GM12875 (cell line): Measurements from ENCODE around the gene EDAR.

Experiments used
- H3K4me3 ChIP-seq: one replicate; pipeline ENCODE4 v1.5.1; 2011; ENCODE audit warnings: low read depth, low read length, control low read depth
- CTCF ChIP-seq: IDR thresholded peaks from 2 replicates; pipeline ENCODE4 v1.5.1; 2011; ENCODE audit warnings: low read depth, mild to moderate bottlenecking, control low read depth, inconsistent platforms, low read length, moderate library complexity, borderline replicate concordance; ENCODE audit not compliant: insufficient read depth

The EDAR gene

GRCh38 chr2:108946442-108946841 is 42.6 kb downstream of the EDAR start:
- no peak overlapping the region for H3K4me3 ChIP-seq
- TF ChIP-seq CTCF: no peak

GRCh38 chr2:108945969-108946368 is 43.1 kb downstream of the EDAR start:
- TF ChIP-seq CTCF: no peak
- H3K4me3 ChIP-seq: no peak overlapping the region

- no peak for TF ChIP-seq CTCF
- H3K4me3 ChIP-seq: no peak overlapping the region
Measured at GRCh38 chr2:108944601-108945331, 44.3 kb downstream of the EDAR start.

GRCh38 chr2:108943751-108944150 is 45.3 kb downstream of the EDAR start:
- no peak for TF ChIP-seq CTCF
- no peak overlapping the region for H3K4me3 ChIP-seq

GRCh38 chr2:108942888-108943287 is 46.1 kb downstream of the EDAR start:
- TF ChIP-seq CTCF: no peak

GRCh38 chr2:108942231-108942825 is 46.7 kb downstream of the EDAR start:
- TF ChIP-seq CTCF: no peak
- H3K4me3 ChIP-seq: no peak overlapping the region

More at GRCh38 chr2:108942888-108943287, 46.1 kb downstream of the EDAR start:
- no peak overlapping the region for H3K4me3 ChIP-seq

GRCh38 chr2:108941767-108942166 is 47.3 kb downstream of the EDAR start:
- no peak for TF ChIP-seq CTCF
- no peak overlapping the region for H3K4me3 ChIP-seq
